ENCODE measurements around the gene AGAP1.

- no peak for TF ChIP-seq CTCF (IDR thresholded peaks at IDR 0.05)
- no peak for TF ChIP-seq POLR2A (IDR thresholded peaks at IDR 0.05)
- TF ChIP-seq EP300 (IDR thresholded peaks at IDR 0.05), result no peak
Measured at GRCh38 chr2:235868645-235869044, 374.8 kb downstream of the AGAP1 start.
